HepG2 (cell line): Measurements from ENCODE around the gene REM2. TPM values are rescaled to one million over a fixed set of nuclear protein-coding genes. Genes with fewer than 3 reads are reported as not detected.

ENCODE experiments used
- ARID5B ChIP-seq: IDR thresholded peaks from 2 replicates; pipeline ENCODE4 v1.4.0; 2020; ENCODE audit warnings: mild to moderate bottlenecking, missing genetic modification reagents
- CCDC6 ChIP-seq: sonication (generic); formaldehyde crosslinking; IDR thresholded peaks from 2 replicates; pipeline ENCODE4 v1.8.1; 2022; ENCODE audit warnings: mild to moderate bottlenecking, missing genetic modification reagents, moderate library complexity
- CTCF ChIP-seq: sonication (generic); formaldehyde crosslinking; IDR thresholded peaks from 2 replicates; pipeline ENCODE4 v1.5.0; 2020; ENCODE audit warnings: mild to moderate bottlenecking, missing genetic modification reagents, moderate library complexity
- GTF2F1 ChIP-seq: fragments of 150-350 bp; IDR thresholded peaks from 2 replicates; pipeline ENCODE4 v1.6.1; 2014; ENCODE audit warnings: low read length
- JDP2 ChIP-seq: sonication (generic); formaldehyde crosslinking; IDR thresholded peaks from 2 replicates; pipeline ENCODE4 v1.8.1; 2022; ENCODE audit warnings: missing genetic modification reagents, borderline replicate concordance
- KAT7 ChIP-seq: IDR thresholded peaks from 2 replicates; pipeline ENCODE4 v1.6.1; 2018; ENCODE audit warnings: borderline replicate concordance, missing compliant biosample characterization
- MBD4 ChIP-seq: IDR thresholded peaks from 2 replicates; pipeline ENCODE4 v1.6.1; 2012; ENCODE audit warnings: low read length, inconsistent platforms, borderline replicate concordance
- TOPORS ChIP-seq: sonication (generic); formaldehyde crosslinking; IDR thresholded peaks from 2 replicates; pipeline ENCODE4 v1.8.0; 2023; ENCODE audit warnings: mild to moderate bottlenecking, missing genetic modification reagents
- ZMYM4 ChIP-seq: sonication (generic); formaldehyde crosslinking; IDR thresholded peaks from 2 replicates; pipeline ENCODE4 v1.8.1; 2023; ENCODE audit warnings: mild to moderate bottlenecking, missing genetic modification reagents
- ZNF101 ChIP-seq: sonication (generic); formaldehyde crosslinking; IDR thresholded peaks from 2 replicates; pipeline ENCODE4 v1.4.0; 2020; ENCODE audit warnings: mild to moderate bottlenecking, low read depth, missing genetic modification reagents, borderline replicate concordance
- ZNF597 ChIP-seq: sonication (generic); formaldehyde crosslinking; IDR thresholded peaks from 2 replicates; pipeline ENCODE4 v1.5.0; 2020; ENCODE audit warnings: missing genetic modification reagents
- ZNF720 ChIP-seq: sonication (generic); formaldehyde crosslinking; IDR thresholded peaks from 2 replicates; pipeline ENCODE4 v1.4.0; 2020; ENCODE audit warnings: missing genetic modification reagents
- ZNF761 ChIP-seq: sonication (generic); formaldehyde crosslinking; conservative IDR thresholded peaks from 2 replicates; pipeline ENCODE4 v1.4.0; 2020; ENCODE audit warnings: mild to moderate bottlenecking, missing genetic modification reagents
- polyA plus RNA-seq, 8 experiments: library from polyadenylated mRNA; depleted of rRNA in 3 of 8; stranded (reverse) in 7 of 8; unstranded in 1 of 8; fragments of >200 nt; fragmentation: Illumina TruSeq in 4 of 8; extraction: Trizol in 4 of 8; gene quantifications; 2 replicates each; pipeline versions ENCODE4 v1.2.1 to v1.2.3, GENCODE V29; 2011 to 2016; ENCODE audit warnings: low read depth in 4 of 8, missing spikeins in 1 of 8, mixed read lengths in 1 of 8; ENCODE audit not compliant: insufficient read depth in 1 of 8
- total RNA-seq, 5 experiments: library from RNA; depleted of rRNA; stranded (reverse); fragments of >200 nt; fragmentation: Illumina TruSeq; extraction: Trizol; gene quantifications; 2 replicates each; pipeline ENCODE4 v1.2.3, GENCODE V29; 2016; ENCODE audit warnings: low read depth in 1 of 5
- TF ChIP-seq, protein P1 (sequence below): sonication (generic); formaldehyde crosslinking; IDR thresholded peaks from 2 replicates; pipeline ENCODE4 v1.5.0; 2020; ENCODE audit warnings: mild to moderate bottlenecking, missing genetic modification reagents
- TF ChIP-seq, protein P2 (sequence below): IDR thresholded peaks from 2 replicates; pipeline ENCODE4 v1.6.1; 2016; ENCODE audit warnings: low read depth, control low read depth

REM2 gene
- total and polyA plus RNA-seq, 2 of the 13 experiments (the other 11 are each of a cell fraction or from before 2014, with no cell fraction given) = 0.20 TPM; not detected in 1

GRCh38 chr14:22872033-22872832 is 10.8 kb upstream of the REM2 start (continued):
- TF ChIP-seq, protein P1, sequence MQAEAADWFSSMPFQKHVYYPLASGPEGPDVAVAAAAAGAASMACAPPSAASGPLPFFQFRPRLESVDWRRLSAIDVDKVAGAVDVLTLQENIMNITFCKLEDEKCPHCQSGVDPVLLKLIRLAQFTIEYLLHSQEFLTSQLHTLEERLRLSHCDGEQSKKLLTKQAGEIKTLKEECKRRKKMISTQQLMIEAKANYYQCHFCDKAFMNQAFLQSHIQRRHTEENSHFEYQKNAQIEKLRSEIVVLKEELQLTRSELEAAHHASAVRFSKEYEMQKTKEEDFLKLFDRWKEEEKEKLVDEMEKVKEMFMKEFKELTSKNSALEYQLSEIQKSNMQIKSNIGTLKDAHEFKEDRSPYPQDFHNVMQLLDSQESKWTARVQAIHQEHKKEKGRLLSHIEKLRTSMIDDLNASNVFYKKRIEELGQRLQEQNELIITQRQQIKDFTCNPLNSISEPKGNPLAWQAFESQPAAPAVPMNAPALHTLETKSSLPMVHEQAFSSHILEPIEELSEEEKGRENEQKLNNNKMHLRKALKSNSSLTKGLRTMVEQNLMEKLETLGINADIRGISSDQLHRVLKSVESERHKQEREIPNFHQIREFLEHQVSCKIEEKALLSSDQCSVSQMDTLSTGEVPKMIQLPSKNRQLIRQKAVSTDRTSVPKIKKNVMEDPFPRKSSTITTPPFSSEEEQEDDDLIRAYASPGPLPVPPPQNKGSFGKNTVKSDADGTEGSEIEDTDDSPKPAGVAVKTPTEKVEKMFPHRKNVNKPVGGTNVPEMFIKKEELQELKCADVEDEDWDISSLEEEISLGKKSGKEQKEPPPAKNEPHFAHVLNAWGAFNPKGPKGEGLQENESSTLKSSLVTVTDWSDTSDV = no peak
- TF ChIP-seq KAT7 (CRISPR knock-in tag) = no peak; the same call in 1 of the 2 replicates
- 0 out of 2 replicates have a peak, but pooled peaks have one; percentile 34 for TF ChIP-seq ZNF101 (CRISPR knock-in tag)
- TF ChIP-seq CCDC6 = no peak; the same call in none of the 2 replicates
- no peak for TF ChIP-seq MBD4
- TF ChIP-seq ARID5B (CRISPR knock-in tag) = peak; percentile 64
- TF ChIP-seq TOPORS = no peak; the same call in 1 of the 2 replicates
- TF ChIP-seq, protein P2, sequence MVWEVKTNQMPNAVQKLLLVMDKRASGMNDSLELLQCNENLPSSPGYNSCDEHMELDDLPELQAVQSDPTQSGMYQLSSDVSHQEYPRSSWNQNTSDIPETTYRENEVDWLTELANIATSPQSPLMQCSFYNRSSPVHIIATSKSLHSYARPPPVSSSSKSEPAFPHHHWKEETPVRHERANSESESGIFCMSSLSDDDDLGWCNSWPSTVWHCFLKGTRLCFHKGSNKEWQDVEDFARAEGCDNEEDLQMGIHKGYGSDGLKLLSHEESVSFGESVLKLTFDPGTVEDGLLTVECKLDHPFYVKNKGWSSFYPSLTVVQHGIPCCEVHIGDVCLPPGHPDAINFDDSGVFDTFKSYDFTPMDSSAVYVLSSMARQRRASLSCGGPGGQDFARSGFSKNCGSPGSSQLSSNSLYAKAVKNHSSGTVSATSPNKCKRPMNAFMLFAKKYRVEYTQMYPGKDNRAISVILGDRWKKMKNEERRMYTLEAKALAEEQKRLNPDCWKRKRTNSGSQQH (CRISPR knock-in tag) = no peak
- peak; percentile 99 for TF ChIP-seq CTCF
- TF ChIP-seq ZNF720 (CRISPR knock-in tag) = no peak
- TF ChIP-seq GTF2F1 = no peak
- no peak for TF ChIP-seq ZMYM4 (CRISPR knock-in tag)
- no peak for TF ChIP-seq JDP2 (CRISPR knock-in tag)
- TF ChIP-seq ZNF761 = peak; percentile 51; the same call in 1 of the 2 replicates
- TF ChIP-seq ZNF597 (CRISPR knock-in tag) = 0 out of 2 replicates have a peak, but pooled peaks have one; percentile 1
